Peyer's patch (tissue), 4 donors: Measurements from ENCODE around the gene FARSA. TPM values are rescaled to one million over a fixed set of nuclear protein-coding genes. Genes with fewer than 3 reads are reported as not detected.

ENCODE experiments used
- DNase-seq, 3 donors: peaks; one replicate each; pipeline ENCODE4 v3.0.0-alpha.2; 2017 to 2019
- H3K27ac ChIP-seq, 4 donors: fragments of 200-600 bp; sonication (generic); one replicate each; pipeline ENCODE4 v1.5.1; 2016 to 2019
- H3K27me3 ChIP-seq, 2 donors: fragments of 200-600 bp; sonication (generic); one replicate each; pipeline ENCODE4 v1.5.1; 2019
- H3K36me3 ChIP-seq, 3 donors: fragments of 200-600 bp; sonication (generic); one replicate each; pipeline ENCODE4 v1.5.1; 2016 to 2019
- H3K4me1 ChIP-seq, 4 donors: fragments of 200-600 bp; sonication (generic); one replicate each; pipeline ENCODE4 v1.5.1; 2016 to 2019
- H3K4me3 ChIP-seq, 4 donors: fragments of 200-600 bp; sonication (generic); 1 replicate in 3 of 4; 2 replicates in 1 of 4; pipeline ENCODE4 v1.5.1; 2016 to 2019; ENCODE audit warnings: mild to moderate bottlenecking in 1 of 4
- H3K9me3 ChIP-seq, 4 donors: fragments of 200-600 bp; sonication (generic); one replicate each; pipeline ENCODE4 v1.5.1; 2016 to 2019; ENCODE audit warnings: mild to moderate bottlenecking in 1 of 4
- CTCF ChIP-seq, 6 experiments: fragments of 450-650 bp in 4 of 6; fragments of 200-600 bp in 2 of 6; sonication (generic) in 1 of 6; IDR thresholded peaks; one replicate each; pipeline ENCODE4 v1.5.1; 2017 to 2019; ENCODE audit warnings: antibody characterized with exemption in 6 of 6, mild to moderate bottlenecking in 3 of 6, moderate library complexity in 1 of 6
- POLR2A ChIP-seq, 2 donors: fragments of 450-650 bp; IDR thresholded peaks; one replicate each; pipeline ENCODE4 v1.5.1; 2017; ENCODE audit warnings: antibody characterized with exemption in 2 of 2, mild to moderate bottlenecking in 2 of 2, moderate library complexity in 2 of 2
- total RNA-seq, 4 donors: library from RNA; depleted of rRNA; stranded (reverse); fragments of >200 nt; gene quantifications; one replicate each; pipeline ENCODE4 v1.1.0, GENCODE V29; 2016

Gene FARSA
- total RNA-seq, 4 donors from 2014 or later: 35.4 to 54.5 (median 48.3) TPM

- Histone ChIP-seq H3K36me3 (no peaks in the 10 kb centered on the region), H3K4me3 (peak within 1 kb of the TSS in 2 of 4 donors; percentile 57 to 69), H3K27ac (peak within 1 kb of the TSS in 1 of 4 donors; percentile 66), H3K4me1 (peaks cover 0 to 24% (median 17%) of the 10 kb centered on the region in 4 donors), H3K9me3 (peaks cover 0 to 8% (median 0%) of the 10 kb centered on the region in 4 donors), H3K27me3 (peaks cover 0 to 10% of the 10 kb centered on the region in 2 donors)
- DNase-seq: no peak
- TF ChIP-seq CTCF (IDR thresholded peaks at IDR 0.05): no peak
- no peak for TF ChIP-seq POLR2A (IDR thresholded peaks at IDR 0.05)
These were observed 46.4 kb downstream of the FARSA start, which contains the start of gene KLF1 for GRCh38 chr19:12886969-12887747. Gene KLF1 (minus strand): TSS chr19:12887201. CDS start chr19:12887140, 61 bp downstream.

- Histone ChIP-seq H3K27ac (no peak overlapping the region), H3K4me1 (peaks cover 0 to 19% (median 12%) of the 10 kb centered on the region in 4 donors), H3K9me3 (peaks cover 0 to 8% (median 0%) of the 10 kb centered on the region in 4 donors), H3K4me3 (no peak overlapping the region), H3K36me3 (no peaks in the 10 kb centered on the region), H3K27me3 (peaks cover 0 to 10% of the 10 kb centered on the region in 2 donors)
- no peak for TF ChIP-seq CTCF (IDR thresholded peaks at IDR 0.05)
- no peak for TF ChIP-seq POLR2A (IDR thresholded peaks at IDR 0.05)
- no peak for DNase-seq
These were observed 46.9 kb downstream of the FARSA start for GRCh38 chr19:12886651-12886968.

GRCh38 chr19:12885749-12886650 is 47.5 kb downstream of the FARSA start:
- H3K4me3 ChIP-seq: peak overlapping the region; percentile 31 to 69 (median 58)
- H3K27me3 ChIP-seq: peaks cover 0 to 10% of the 10 kb centered on the region in 2 donors
- no peaks in the 10 kb centered on the region for H3K36me3 ChIP-seq
- TF ChIP-seq CTCF (IDR thresholded peaks at IDR 0.05): no peak
- no peak for TF ChIP-seq POLR2A (IDR thresholded peaks at IDR 0.05)
- H3K4me1 ChIP-seq: peaks cover 0 to 16% (median 10%) of the 10 kb centered on the region in 4 donors
- H3K27ac ChIP-seq: peak overlapping the region; percentile 26 to 66 (median 50)
- DNase-seq: peak in 1 of 3 donors; percentile 61
- H3K9me3 ChIP-seq: peaks cover 0 to 8% (median 0%) of the 10 kb centered on the region in 4 donors

GRCh38 chr19:12884926-12885748 is 48.4 kb downstream of the FARSA start:
- Histone ChIP-seq H3K27ac (peak overlapping the region; percentile 26 to 66 (median 50)), H3K4me3 (peak overlapping the region; percentile 31 to 69 (median 58)), H3K36me3 (no peaks in the 10 kb centered on the region), H3K9me3 (peaks cover 0 to 8% (median 0%) of the 10 kb centered on the region in 4 donors), H3K27me3 (peaks cover 0 to 10% of the 10 kb centered on the region in 2 donors), H3K4me1 (peaks cover 0 to 22% (median 12%) of the 10 kb centered on the region in 4 donors)
- peak; percentile 19 to 76 (median 68) for TF ChIP-seq CTCF (IDR thresholded peaks at IDR 0.05)
- TF ChIP-seq POLR2A (IDR thresholded peaks at IDR 0.05): peak in 1 of 2 donors; percentile 21
- DNase-seq: peak; percentile 89 to 96 (median 90)

- Histone ChIP-seq H3K4me3 (peak overlapping the region in 3 of 4 donors; percentile 57 to 69 (median 59)), H3K36me3 (no peaks in the 10 kb centered on the region), H3K27ac (peak overlapping the region in 3 of 4 donors; percentile 48 to 66 (median 51)), H3K9me3 (peaks cover 0 to 8% (median 0%) of the 10 kb centered on the region in 4 donors), H3K27me3 (peaks cover 0 to 10% of the 10 kb centered on the region in 2 donors), H3K4me1 (peaks cover 0 to 23% (median 11%) of the 10 kb centered on the region in 4 donors)
- DNase-seq: no peak
- no peak for TF ChIP-seq CTCF (IDR thresholded peaks at IDR 0.05)
- TF ChIP-seq POLR2A (IDR thresholded peaks at IDR 0.05): no peak
These were observed 48.9 kb downstream of the FARSA start for GRCh38 chr19:12884627-12884925.
